ENCODE data around the gene CCDC178.
"Not testable (repeated sequence)": the region's sequence is repeated elsewhere in the genome, so short reads cannot be mapped to it uniquely, and the experiment has no call there.

CCDC178 gene

DNA sequence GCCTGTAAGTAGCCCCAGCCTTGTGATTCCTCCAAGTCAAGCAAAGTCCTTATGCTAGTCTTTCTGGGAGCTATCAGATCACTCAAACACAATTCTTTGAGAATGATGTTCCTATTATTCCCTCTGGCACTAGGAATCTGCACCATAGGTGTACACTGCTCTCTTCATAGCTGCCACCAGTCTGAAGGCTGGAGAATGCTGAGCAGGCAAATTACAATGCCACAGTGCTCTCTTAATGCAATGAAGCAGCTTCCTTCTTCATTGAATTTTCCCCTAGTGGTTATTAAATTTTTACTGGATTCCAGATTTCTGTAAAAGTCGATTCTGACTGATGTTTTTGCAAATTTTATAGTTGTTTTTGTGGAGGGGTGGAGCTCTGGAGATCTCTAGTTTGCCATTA is 84.8 kb downstream of the CCDC178 start:
- no peak for DNase-seq (ENCODE audit: low read depth in 2 of 3, low spot score in 1 of 3)

GRCh38 chr18:33355263-33355662 is 85.3 kb downstream of the CCDC178 start:
- DNase-seq (ENCODE audit: low read depth in 2 of 3, low spot score in 1 of 3) = no peak

DNA sequence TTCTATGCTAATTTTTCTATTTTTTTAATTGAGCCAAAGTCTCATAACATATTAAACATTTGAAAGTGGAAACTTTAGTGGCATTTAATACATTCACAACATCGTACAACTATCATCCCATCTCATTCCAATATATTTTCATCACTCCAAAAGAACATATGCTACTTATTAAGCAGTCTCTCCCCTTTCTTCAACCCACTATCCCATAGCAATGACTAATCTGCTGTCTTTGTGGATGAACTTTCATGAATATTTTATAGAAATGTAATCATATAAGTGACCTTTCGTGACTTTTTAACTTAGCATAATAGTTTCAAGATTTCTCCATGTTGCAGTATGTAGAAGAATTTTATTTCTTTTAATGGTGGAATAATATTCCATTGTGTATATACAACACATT is 90.3 kb downstream of the CCDC178 start:
- no peak for DNase-seq (ENCODE audit: low read depth in 2 of 3, low spot score in 1 of 3)

- DNase-seq (ENCODE audit: low read depth in 2 of 3, low spot score in 1 of 3) = not testable (repeated sequence)
These were observed 100.8 kb downstream of the CCDC178 start for GRCh38 chr18:33339733-33340132.

- DNase-seq (ENCODE audit: low read depth in 2 of 3, low spot score in 1 of 3) = no peak
These were observed 105.7 kb downstream of the CCDC178 start for GRCh38 chr18:33334781-33335180.

DNA sequence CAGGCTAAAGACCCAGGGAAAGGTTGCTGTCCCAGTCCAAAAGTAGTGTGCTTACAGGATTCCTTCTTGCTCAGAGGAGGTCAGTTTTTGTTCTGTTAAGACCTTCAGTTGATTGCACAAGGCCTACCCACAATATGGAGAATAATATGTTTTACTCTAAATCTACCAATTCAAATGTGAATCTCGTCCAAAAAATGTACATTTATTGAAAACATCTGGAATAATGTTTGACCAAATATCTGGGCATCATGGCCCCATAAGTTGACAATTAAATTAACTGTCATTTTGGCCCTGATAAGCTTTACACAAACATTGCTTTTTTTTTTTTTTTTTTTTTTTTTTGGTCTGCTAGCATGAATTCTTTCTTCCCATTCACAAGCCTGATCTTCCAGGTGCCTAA is 109.8 kb downstream of the CCDC178 start:
- DNase-seq (ENCODE audit: low read depth in 2 of 3, low spot score in 1 of 3) = no peak

- no peak for DNase-seq (ENCODE audit: low read depth in 2 of 3, low spot score in 1 of 3)
These were observed 113.5 kb downstream of the CCDC178 start for GRCh38 chr18:33326975-33327374.

GRCh38 chr18:33317640-33318039 is 122.9 kb downstream of the CCDC178 start:
- DNase-seq (ENCODE audit: low read depth in 2 of 3, low spot score in 1 of 3) = no peak

DNA sequence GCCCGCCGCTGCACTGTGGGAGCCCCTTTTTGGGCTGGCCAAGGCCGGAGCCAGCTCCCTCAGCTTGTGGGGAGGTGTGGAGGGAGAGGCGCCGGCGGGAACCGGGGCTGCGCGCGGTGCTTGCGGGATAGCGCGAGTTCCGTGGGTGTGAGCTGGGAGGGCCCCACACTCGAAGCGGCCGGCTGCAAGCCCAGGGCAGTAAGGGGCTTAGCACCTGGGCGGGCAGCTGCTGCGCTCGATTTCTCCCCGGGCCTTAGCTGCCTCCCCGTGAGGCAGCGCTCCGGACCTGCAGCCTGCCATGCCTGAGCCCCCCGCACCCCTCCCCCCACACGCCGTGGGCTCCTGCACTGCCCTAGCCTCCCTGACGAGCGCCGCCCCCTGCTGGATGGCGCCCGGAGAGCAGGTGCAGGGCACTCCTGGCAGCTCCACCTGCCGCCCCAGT is 124.4 kb downstream of the CCDC178 start:
- no peak for DNase-seq (ENCODE audit: low read depth in 2 of 3, low spot score in 1 of 3)

DNA sequence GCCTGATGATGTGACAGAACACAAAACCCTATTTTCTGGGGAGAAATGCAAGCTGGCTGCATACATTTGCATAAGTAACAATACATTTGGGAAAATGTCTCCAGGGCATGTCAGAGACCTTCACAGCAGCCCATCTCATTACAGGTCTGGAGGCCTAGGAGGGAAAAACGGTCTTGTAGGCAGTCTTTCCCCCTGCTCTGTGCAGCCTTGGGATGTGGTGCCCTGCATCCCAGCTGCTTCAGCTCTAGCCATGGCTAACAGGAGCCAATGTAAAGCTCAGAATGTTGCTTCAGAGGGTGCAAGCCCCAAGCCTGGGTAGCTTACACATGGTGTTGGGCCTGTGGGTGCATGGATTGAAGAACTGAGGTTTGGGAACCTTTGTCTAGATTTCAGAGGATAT is 133.0 kb downstream of the CCDC178 start:
- no peak for DNase-seq (ENCODE audit: low read depth in 2 of 3, low spot score in 1 of 3)

DNA sequence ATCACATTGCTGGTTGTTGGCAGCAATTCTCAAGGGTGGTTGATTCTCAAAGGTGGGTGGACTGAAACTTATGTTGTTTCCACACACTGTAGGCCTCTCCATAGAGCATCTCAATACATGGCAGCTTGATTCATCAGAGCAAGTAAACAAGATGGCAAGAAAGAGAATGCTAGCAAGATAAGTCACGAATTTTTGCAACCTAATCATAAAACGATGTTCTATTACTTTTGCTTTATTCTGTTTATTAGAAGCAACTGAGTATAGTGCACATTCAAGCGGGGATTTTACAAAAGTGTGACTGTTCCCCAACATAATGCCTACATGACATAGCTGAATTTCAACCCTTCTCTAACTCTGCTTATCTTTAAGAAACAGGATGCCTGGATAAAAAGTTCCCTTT is 136.2 kb downstream of the CCDC178 start:
- DNase-seq (ENCODE audit: low read depth in 2 of 3, low spot score in 1 of 3) = no peak

DNA sequence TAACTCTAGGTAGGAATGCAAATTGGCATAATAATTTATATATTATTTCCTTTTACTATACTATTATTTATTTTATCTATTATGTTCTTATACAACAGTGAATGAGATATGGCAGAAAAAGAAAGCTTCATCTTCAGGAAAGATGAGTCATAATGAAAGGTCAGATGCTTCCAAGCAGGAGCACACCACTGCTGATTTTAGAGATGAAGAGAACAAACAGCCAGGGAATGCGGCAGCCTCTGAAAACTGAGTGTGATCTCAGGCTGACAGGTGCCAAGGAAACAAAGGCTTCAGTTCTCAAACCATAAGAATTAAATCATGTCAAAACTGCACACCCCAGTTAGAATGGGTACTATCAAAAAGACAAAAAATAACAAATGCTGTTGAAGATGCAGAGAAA is 149.0 kb downstream of the CCDC178 start:
- no peak for DNase-seq (ENCODE audit: low read depth in 2 of 3, low spot score in 1 of 3)

DNA sequence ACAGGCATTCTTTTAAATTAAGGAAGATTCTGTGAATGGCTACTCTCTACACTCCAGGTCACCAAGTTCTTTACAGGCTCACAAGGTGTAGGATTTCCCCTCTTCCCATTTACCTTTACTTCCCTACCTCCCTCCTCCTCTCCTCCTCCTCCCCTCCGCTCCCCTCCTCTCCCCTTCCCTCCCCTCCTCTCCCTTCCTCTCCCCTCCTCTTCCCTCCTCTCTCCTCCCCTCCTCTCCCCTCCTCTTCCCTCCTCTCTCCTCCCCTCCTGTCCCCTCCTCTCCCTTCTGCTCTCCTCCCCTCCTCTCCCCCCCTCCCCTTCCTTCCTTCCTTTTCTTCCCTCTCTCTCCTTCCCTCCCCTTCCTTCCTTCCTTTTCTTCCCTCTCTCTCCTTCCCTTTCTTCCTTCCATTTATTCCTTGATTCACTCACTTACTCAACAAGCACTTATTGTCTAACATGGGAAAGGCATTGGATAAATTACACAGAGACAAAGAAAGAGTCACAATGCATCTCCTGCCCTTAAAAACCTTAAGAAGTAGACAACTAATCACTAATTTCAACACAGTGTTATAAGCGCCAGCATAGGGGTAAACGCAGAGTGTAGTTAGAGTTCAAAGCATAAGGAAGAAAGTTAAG is 152.3 kb downstream of the CCDC178 start:
- no peak for DNase-seq (ENCODE audit: low read depth in 2 of 3, low spot score in 1 of 3)

DNA sequence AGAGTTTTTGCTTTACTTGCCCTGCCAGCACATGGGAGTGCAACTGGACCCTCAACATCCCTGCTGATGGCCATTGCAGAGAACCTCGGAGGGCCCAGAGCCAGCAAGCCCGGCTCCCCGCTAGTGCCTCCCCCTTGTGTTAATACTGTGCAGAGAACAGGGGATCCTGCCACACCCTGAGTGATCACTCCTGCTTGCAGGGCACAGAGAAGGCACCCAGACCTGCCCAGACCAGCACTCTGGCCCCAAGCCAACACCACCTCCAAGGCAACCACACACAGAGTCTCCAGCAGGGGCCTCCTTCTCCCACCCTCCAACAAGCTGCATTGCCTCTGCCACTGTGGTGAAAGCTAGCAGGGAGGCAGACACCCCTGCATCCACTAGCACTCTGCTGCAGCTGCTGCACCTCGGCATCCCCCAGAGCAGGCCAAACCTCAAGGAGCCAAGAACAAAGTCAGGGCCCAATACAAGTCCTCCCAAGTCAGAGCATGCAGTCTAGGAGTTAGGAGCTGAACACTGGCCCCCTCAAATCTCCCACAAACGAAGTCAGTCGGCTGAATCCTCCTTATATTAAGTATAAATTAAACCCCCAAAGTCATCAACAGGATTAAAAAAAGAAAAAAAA is 157.7 kb downstream of the CCDC178 start:
- DNase-seq (ENCODE audit: low read depth in 2 of 3, low spot score in 1 of 3) = no peak

DNA sequence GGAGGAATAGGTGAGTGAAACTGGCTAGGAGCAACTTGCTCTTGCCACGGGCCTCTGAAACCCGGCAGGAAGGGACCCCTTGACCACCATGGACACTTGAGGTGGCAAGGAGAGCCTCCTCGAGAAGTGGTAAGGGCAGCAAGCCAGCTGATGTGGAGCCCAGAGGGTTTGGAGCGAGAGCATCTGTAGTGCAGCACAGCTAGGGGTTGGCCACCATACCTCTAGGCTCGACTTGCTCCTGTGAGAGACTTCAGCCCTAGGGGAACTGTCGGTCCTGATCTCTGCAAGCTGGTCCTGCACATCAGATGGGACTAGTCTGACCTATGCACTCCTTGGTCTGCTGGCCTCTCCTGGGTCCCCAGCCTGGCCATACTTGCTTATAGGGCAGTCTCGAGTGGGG is 158.4 kb downstream of the CCDC178 start:
- no peak for DNase-seq (ENCODE audit: low read depth in 2 of 3, low spot score in 1 of 3)

GRCh38 chr18:33277431-33277830 is 163.1 kb downstream of the CCDC178 start:
- DNase-seq (ENCODE audit: low read depth in 2 of 3, low spot score in 1 of 3) = no peak

GRCh38 chr18:33275843-33276242 is 164.7 kb downstream of the CCDC178 start:
- DNase-seq (ENCODE audit: low read depth in 2 of 3, low spot score in 1 of 3) = no peak

- DNase-seq (ENCODE audit: low read depth in 2 of 3, low spot score in 1 of 3) = no peak
These were observed 170.2 kb downstream of the CCDC178 start for GRCh38 chr18:33270297-33270696.

GRCh38 chr18:33269223-33269622 is 171.3 kb downstream of the CCDC178 start:
- DNase-seq (ENCODE audit: low read depth in 2 of 3, low spot score in 1 of 3) = no peak

GRCh38 chr18:33264566-33264965 is 176.0 kb downstream of the CCDC178 start:
- DNase-seq (ENCODE audit: low read depth in 2 of 3, low spot score in 1 of 3) = no peak

DNA sequence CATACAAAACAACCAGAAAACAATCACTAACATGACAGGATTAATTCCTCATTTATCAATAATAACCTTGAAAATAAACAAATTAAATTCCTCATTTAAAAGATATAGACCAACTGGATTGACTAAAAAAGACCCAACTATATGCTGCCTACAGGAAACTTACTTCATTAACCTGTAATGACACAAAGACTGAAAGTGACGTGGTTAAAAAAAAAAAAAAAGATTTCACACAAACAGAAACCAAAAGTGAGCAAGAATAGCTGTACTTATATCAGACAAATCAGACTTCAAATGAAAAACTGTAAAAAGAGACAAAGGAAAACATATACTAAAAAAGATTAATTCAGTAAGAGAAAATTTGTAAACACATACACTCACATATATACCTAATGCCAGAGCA is 201.2 kb downstream of the CCDC178 start:
- DNase-seq (ENCODE audit: low read depth in 2 of 3, low spot score in 1 of 3) = no peak

- DNase-seq (ENCODE audit: low read depth in 2 of 3, low spot score in 1 of 3) = no peak
These were observed 208.2 kb downstream of the CCDC178 start for GRCh38 chr18:33232318-33232626.

Data from stimulated activated CD4-positive, alpha-beta T cell treated with anti-CD3 and anti-CD28 coated beads, Interleukin-12 subunit alpha, Interleukin-12 subunit beta, amount 100 ng/mL, for 48 hours (primary cell).